ENCODE measurements around the gene NPW. TPM values are rescaled to one million over a fixed set of nuclear protein-coding genes. Genes with fewer than 3 reads are reported as not detected.
A peak's percentile ranks its signal among the peaks of the same experiment; 100 is the strongest.

The NPW gene
- total RNA-seq, 1 donor from 2014 or later = 5.0 TPM

DNA sequence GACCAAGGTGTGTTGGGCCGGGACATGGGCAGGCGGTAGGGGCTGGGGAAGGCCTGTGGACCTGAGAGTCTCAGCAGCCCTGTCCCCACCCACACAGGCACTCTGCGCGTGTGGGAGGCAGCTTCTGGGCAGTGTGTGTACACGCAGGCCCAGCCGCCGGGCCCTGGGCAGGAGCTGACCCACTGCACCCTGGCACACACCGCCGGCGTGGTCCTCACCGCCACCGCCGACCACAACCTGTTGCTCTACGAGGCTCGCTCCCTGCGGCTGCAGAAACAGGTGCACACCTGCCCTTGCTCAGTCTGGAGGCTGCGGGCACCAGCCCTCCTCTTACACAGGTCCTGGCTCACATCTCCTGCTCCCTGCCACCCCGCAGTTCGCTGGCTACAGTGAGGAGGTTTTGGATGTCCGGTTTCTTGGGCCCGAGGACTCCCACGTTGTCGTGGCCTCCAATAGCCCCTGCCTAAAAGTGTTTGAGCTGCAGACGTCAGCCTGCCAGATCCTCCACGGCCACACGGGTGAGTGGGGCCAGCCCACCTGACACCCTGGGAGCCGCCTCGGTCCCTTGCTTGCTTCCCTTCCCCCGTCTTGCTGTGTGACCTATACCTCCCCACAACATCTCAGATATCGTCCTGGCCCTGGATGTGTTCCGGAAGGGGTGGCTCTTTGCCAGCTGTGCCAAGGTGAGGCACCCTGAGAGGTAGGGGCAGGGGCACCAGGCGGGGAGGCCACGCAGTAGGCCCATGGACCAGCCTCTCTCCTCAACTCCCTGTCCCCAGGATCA lies 44.0 kb upstream of the NPW start:
- peak overlapping the region; percentile 16 for H3K4me3 Mint-ChIP-seq (ENCODE audit: low read depth)
- TF ChIP-seq, protein P1, sequence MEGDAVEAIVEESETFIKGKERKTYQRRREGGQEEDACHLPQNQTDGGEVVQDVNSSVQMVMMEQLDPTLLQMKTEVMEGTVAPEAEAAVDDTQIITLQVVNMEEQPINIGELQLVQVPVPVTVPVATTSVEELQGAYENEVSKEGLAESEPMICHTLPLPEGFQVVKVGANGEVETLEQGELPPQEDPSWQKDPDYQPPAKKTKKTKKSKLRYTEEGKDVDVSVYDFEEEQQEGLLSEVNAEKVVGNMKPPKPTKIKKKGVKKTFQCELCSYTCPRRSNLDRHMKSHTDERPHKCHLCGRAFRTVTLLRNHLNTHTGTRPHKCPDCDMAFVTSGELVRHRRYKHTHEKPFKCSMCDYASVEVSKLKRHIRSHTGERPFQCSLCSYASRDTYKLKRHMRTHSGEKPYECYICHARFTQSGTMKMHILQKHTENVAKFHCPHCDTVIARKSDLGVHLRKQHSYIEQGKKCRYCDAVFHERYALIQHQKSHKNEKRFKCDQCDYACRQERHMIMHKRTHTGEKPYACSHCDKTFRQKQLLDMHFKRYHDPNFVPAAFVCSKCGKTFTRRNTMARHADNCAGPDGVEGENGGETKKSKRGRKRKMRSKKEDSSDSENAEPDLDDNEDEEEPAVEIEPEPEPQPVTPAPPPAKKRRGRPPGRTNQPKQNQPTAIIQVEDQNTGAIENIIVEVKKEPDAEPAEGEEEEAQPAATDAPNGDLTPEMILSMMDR (IDR thresholded peaks at IDR 0.05; ENCODE audit: unreplicated experiment) = no peak
- no peak overlapping the region for H3K27ac Mint-ChIP-seq
- peaks cover 14% of the 10 kb centered on the region for H3K4me1 Mint-ChIP-seq (ENCODE audit: low read depth)
- peaks cover 14% of the 10 kb centered on the region for H3K27me3 Mint-ChIP-seq
- no peaks in the 10 kb centered on the region for H3K9me3 Mint-ChIP-seq (ENCODE audit: low read depth)
- peaks cover 7% of the 10 kb centered on the region for H3K36me3 Mint-ChIP-seq (ENCODE audit: insufficient read depth)
- DNase-seq (ENCODE audit: low spot score, unreplicated experiment) = no peak

DNA sequence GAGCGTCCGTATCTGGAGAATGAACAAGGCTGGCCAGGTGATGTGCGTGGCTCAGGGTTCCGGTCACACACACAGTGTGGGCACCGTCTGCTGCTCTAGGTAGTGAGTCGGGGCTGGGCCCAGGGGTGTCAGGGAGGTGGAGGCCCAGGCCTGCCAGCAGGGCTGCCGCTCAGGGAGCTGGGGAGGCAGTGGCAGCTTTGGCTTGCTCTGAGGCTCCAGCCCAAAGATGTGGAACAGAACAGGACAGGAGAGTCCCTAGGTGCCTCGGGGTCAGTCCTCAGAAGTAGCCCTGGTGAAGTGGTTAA lies 43.4 kb upstream of the NPW start:
- no peak for DNase-seq (ENCODE audit: low spot score, unreplicated experiment)
- TF ChIP-seq, protein P1 (IDR thresholded peaks at IDR 0.05; ENCODE audit: unreplicated experiment) = no peak
- H3K4me3 Mint-ChIP-seq (ENCODE audit: low read depth) = no peak overlapping the region
- H3K4me1 Mint-ChIP-seq (ENCODE audit: low read depth) = peaks cover 13% of the 10 kb centered on the region
- H3K27me3 Mint-ChIP-seq = peaks cover 19% of the 10 kb centered on the region
- H3K36me3 Mint-ChIP-seq (ENCODE audit: insufficient read depth) = peaks cover 7% of the 10 kb centered on the region
- no peak overlapping the region for H3K27ac Mint-ChIP-seq
- no peaks in the 10 kb centered on the region for H3K9me3 Mint-ChIP-seq (ENCODE audit: low read depth)

DNA sequence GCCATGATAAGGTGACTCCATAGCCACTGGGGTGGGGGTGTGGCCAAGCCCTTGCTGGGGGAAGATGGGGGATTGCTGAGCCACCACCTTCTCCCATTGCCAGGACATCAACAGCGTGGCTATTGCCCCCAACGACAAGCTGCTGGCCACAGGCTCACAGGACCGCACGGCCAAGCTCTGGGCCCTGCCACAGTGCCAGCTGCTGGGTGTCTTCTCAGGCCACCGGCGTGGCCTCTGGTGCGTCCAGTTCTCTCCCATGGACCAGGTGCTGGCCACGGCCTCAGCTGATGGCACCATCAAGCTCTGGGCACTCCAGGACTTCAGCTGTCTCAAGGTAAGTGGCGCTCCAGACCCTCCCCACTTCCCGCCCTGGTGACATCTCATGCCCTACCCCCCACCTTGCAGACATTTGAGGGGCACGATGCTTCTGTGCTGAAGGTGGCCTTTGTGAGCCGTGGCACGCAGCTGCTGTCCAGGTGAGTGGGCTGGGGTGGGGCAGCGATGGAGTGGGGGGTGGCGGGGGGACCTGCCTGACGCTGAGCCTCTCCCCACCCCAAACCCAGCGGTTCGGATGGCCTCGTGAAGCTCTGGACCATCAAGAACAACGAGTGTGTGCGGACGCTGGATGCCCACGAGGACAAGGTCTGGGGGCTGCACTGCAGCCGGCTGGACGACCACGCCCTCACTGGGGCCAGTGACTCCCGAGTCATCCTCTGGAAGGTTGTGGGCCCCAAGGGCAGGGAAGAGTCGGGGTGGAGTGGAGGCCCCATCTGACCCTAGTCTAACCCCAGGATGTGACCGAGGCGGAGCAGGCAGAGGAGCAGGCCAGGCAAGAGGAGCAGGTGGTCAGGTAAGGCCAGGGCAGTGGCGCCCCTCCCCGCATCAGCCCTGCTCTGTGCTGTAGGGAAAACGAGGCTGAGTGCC lies 42.4 kb upstream of the NPW start:
- Mint-ChIP-seq H3K27me3 (peaks cover 29% of the 10 kb centered on the region), H3K27ac (no peak overlapping the region), H3K36me3 (ENCODE audit: insufficient read depth) (peaks cover 7% of the 10 kb centered on the region), H3K9me3 (ENCODE audit: low read depth) (no peaks in the 10 kb centered on the region), H3K4me3 (ENCODE audit: low read depth) (no peak overlapping the region), H3K4me1 (ENCODE audit: low read depth) (peaks cover 6% of the 10 kb centered on the region)
- no peak for DNase-seq (ENCODE audit: low spot score, unreplicated experiment)
- TF ChIP-seq, protein P1 (IDR thresholded peaks at IDR 0.05; ENCODE audit: unreplicated experiment) = no peak

DNA sequence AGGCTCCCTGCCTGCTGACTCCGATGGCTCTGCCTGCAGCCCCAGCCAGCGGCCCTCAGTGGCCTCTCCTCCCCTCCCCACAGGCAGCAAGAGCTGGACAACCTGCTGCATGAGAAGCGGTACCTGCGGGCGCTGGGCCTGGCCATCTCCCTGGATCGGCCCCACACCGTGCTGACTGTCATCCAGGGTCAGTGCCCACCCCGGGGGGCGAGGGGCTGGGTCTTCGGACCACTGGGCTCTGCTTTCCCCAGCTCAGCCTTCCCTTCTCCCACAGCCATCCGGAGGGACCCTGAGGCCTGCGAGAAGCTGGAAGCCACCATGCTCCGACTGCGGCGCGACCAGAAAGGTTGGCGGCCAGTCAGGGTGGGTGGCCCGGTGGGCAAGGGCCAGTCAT lies 41.7 kb upstream of the NPW start:
- DNase-seq (ENCODE audit: low spot score, unreplicated experiment) = no peak

More for the DNA sequence above, 41.7 kb upstream of the NPW start:
- Mint-ChIP-seq H3K4me3 (ENCODE audit: low read depth) (no peak overlapping the region), H3K27ac (no peak overlapping the region), H3K9me3 (ENCODE audit: low read depth) (no peaks in the 10 kb centered on the region), H3K4me1 (ENCODE audit: low read depth) (peaks cover 2% of the 10 kb centered on the region), H3K36me3 (ENCODE audit: insufficient read depth) (peaks cover 7% of the 10 kb centered on the region), H3K27me3 (peaks cover 36% of the 10 kb centered on the region)
- TF ChIP-seq, protein P1 (IDR thresholded peaks at IDR 0.05; ENCODE audit: unreplicated experiment) = no peak
